BE2C (cell line): ENCODE measurements around the gene PPP1R9B.

Experiments used
- DNase-seq: peaks from one replicate; pipeline ENCODE4 v3.0.0-alpha.2; 2020
- H3K27me3 ChIP-seq: fragments of 250-450 bp; sonication (Bioruptor Pico); 2 replicates; pipeline ENCODE4 v1.5.1; 2020; ENCODE audit warnings: mild to moderate bottlenecking
- H3K36me3 ChIP-seq: fragments of 250-450 bp; sonication (Bioruptor Pico); 2 replicates; pipeline ENCODE4 v1.5.1; 2020; ENCODE audit warnings: mild to moderate bottlenecking
- H3K4me1 ChIP-seq: fragments of 250-450 bp; sonication (Bioruptor Pico); 2 replicates; pipeline ENCODE4 v1.5.1; 2020
- H3K4me3 ChIP-seq: 2 replicates; pipeline ENCODE4 v1.5.1; 2011; ENCODE audit warnings: low read depth, low read length
- H3K9me3 ChIP-seq: fragments of 250-450 bp; sonication (Bioruptor Pico); 2 replicates; pipeline ENCODE4 v1.5.1; 2020
- TF ChIP-seq, protein P1 (sequence below): IDR thresholded peaks from 2 replicates; pipeline ENCODE4 v1.5.1; 2012; ENCODE audit warnings: mild to moderate bottlenecking, low read depth, low read length

The PPP1R9B gene

DNA sequence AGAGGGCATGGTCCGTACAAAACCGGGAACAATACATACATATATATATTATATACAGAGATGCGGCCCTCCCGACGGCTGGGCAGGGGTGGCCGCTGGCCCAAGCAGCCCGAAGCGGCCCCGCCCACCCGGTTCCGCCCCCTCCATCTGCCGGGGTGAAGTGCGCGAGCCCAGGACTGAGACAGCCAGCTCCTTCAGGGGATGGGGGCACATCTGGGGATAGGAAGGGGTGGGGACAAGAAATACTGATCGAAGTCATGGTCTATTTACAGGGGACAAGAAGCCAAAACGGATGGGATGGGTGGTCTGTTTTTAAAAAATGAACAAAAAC lies 16.7 kb downstream of the PPP1R9B start:
- Histone ChIP-seq H3K36me3 (peaks cover 44% of the 10 kb centered on the region), H3K9me3 (no peaks in the 10 kb centered on the region)
- DNase-seq = no peak

DNA sequence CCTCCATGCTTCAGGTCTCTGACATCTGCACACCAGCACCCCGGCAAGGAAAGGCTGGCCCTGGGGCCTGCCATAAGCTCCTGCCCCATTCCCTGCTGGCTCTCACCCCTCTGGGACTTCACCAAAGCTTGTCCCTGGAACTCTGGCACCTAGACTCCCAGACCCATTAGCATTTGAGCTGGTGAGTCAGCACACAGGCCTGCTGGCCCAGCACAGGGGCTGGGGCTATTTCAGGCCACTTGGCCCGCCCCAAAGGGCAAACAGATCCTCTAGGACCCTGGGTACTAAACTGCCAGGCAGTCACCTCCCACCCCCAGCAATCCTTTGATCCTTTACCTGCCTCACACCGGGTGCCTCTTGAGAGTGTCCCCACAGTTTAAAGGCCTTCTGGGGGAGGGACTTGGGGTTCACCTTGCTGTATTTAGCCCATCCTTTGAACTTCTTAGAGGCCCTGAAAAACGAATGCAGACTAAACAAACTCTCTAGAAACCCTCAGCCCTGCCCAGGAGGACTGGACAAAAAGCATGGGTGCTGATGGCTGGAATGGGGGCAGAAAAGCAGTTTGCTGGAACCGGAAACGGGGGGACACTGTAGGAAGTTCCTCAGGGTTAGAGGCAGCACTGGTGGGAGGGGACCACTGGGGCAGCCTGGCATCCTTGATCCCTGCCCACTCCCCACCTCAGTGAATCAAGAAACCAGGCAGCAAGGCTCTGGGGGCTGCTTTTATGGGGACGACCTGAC lies 17.3 kb downstream of the PPP1R9B start:
- peaks cover 7% of the 10 kb centered on the region for H3K27me3 ChIP-seq
- peaks cover 38% of the 10 kb centered on the region for H3K36me3 ChIP-seq
- TF ChIP-seq, protein P1, sequence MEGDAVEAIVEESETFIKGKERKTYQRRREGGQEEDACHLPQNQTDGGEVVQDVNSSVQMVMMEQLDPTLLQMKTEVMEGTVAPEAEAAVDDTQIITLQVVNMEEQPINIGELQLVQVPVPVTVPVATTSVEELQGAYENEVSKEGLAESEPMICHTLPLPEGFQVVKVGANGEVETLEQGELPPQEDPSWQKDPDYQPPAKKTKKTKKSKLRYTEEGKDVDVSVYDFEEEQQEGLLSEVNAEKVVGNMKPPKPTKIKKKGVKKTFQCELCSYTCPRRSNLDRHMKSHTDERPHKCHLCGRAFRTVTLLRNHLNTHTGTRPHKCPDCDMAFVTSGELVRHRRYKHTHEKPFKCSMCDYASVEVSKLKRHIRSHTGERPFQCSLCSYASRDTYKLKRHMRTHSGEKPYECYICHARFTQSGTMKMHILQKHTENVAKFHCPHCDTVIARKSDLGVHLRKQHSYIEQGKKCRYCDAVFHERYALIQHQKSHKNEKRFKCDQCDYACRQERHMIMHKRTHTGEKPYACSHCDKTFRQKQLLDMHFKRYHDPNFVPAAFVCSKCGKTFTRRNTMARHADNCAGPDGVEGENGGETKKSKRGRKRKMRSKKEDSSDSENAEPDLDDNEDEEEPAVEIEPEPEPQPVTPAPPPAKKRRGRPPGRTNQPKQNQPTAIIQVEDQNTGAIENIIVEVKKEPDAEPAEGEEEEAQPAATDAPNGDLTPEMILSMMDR = no peak

More for the DNA sequence above, 16.7 kb downstream of the PPP1R9B start:
- Histone ChIP-seq H3K27me3 (peaks cover 5% of the 10 kb centered on the region), H3K4me1 (peaks cover 22% of the 10 kb centered on the region), H3K4me3 (no peak overlapping the region)
- TF ChIP-seq, protein P1 = no peak

DNA sequence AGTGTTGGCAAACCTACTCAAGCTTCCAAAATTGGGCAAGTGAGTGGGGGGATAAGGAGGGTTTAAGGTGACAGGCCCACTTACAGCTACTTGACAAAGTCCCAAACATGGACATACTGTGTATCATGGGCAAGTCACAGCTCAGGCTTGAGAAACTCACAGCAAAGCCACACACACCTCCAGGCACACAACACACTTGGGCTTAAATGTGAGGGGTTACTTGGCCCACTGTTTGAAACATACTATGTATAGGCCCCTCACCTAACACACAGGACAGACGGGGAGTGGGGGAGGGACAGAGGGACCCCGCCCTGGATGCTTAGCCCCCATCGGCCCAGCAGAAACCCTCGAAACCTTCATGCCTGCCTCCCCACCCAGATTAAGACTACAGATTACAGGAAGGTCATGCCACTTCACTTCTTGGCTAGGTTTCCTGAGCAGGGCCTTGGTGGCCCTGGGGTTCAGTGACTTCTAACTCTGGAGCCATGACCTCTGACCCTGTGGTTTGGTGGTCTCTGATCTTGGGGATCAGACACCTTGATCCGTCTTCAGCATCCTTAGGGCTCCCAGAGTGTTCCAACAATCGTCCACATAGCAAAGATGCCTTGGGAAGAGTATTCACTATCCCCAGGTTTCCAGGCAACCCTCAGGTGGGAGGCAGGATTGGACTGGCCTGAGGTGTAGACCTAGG lies 18.2 kb downstream of the PPP1R9B start:
- no peak for DNase-seq
- H3K4me3 ChIP-seq = no peak overlapping the region
- peaks cover 7% of the 10 kb centered on the region for H3K27me3 ChIP-seq
- H3K4me1 ChIP-seq = peaks cover 22% of the 10 kb centered on the region
- TF ChIP-seq, protein P1 = no peak
- H3K9me3 ChIP-seq = no peaks in the 10 kb centered on the region
- H3K36me3 ChIP-seq = peaks cover 29% of the 10 kb centered on the region

More for the DNA sequence above, 17.3 kb downstream of the PPP1R9B start:
- peak; percentile 79 for DNase-seq
- no peak overlapping the region for H3K4me3 ChIP-seq
- peaks cover 22% of the 10 kb centered on the region for H3K4me1 ChIP-seq
- no peaks in the 10 kb centered on the region for H3K9me3 ChIP-seq

DNA sequence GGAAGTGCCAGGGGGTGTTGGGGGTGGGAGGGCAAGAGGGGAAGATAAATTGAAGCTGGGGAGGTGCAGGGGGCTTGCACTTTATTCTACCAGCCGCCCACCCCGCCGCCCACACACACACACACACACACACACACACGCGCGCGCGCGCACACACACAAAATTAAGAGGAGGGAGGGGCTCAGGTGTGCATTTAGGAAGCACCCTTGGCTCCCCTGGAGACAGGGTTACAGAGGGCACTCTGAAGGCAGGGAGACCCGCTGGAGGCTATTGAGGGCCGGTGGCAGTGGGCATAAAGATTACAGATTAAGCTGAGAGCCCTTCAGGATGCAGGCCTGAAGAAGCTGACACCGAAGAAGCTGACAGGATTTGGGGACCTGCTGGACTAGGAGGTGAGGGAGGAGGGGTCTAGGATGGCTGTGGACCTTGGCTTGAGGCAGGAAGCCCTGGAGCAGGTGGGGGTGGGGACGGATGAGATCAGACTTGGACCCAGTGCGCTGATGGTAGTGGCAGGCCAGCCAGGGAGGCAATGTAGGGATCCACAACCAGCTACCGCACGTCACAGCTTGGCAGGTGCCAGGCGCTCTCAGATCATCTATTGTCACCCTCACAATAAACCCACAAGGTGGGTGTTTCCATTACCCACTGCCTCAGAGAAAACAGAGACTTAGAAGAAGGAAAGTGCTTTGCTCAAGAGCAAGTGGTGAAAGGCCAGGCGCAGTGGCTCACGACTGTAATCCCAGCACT lies 19.7 kb downstream of the PPP1R9B start:
- no peak for DNase-seq

DNA sequence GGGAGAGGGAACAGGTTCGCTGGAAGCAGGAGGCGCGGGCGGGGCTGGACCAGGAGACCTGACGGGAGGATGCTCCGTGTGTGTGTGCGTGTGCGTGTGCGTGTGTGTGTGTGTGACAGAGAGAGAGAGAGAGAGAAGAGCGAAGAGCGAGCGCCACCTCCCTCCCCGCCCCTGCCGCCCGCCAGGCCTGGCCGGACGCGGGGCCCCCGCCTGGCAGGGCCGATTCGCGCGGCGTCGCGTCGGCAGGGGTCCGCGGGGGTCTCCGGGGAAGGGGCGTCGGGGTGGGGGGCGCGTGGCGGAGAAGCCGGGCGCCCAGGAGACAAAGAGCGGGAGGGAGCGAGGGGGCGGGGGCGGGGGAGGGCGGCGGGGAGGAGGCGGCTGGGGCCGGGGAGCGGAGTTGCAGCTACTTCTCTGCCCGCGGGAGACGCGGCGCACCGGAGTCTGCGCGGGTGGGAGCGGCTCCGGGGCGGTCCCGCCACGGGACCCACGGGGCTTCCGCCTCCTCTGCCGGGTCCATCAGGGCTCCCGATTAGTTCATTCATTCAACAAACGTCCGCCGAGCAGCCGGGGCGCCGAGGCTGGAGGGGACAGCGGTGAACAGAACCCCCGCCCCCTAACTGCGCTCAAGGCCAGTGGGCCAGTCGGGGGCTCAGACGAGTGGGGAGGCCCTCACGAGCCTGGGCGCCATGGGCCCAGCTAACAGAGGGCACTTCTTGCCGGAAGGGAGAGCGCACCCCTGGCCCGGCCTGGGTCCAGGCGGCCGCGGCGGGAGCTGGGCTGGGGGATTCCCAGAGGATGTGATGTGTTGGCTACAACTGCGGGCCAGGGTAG lies 20.5 kb downstream of the PPP1R9B start, which contains the start of gene SAMD14:
Gene SAMD14, minus strand, starts transcription at position 433 of the 831 bp plus-strand sequence. CDS start 5,201 bp downstream, outside the sequence.
- Histone ChIP-seq H3K9me3 (no peaks in the 10 kb centered on the region), H3K4me1 (peaks cover 22% of the 10 kb centered on the region), H3K27me3 (peaks cover 7% of the 10 kb centered on the region), H3K36me3 (peaks cover 8% of the 10 kb centered on the region), H3K4me3 (peak within 1 kb of the TSS; percentile 50)
- TF ChIP-seq, protein P1 = no peak
- DNase-seq = peak; percentile 51

More for the DNA sequence above, 19.7 kb downstream of the PPP1R9B start:
- no peaks in the 10 kb centered on the region for H3K9me3 ChIP-seq
- H3K36me3 ChIP-seq = peaks cover 13% of the 10 kb centered on the region
- TF ChIP-seq, protein P1 = no peak
- peaks cover 7% of the 10 kb centered on the region for H3K27me3 ChIP-seq
- H3K4me3 ChIP-seq = peak overlapping the region; percentile 50; the same call in 1 of the 2 replicates
- peaks cover 22% of the 10 kb centered on the region for H3K4me1 ChIP-seq
